ENCODE measurements around the gene PLEKHJ1. TPM values are rescaled to one million over a fixed set of nuclear protein-coding genes. Genes with fewer than 3 reads are reported as not detected.

The PLEKHJ1 gene
- total RNA-seq, 2 donors from 2014 or later, result 47.5 to 89.0 TPM

DNA sequence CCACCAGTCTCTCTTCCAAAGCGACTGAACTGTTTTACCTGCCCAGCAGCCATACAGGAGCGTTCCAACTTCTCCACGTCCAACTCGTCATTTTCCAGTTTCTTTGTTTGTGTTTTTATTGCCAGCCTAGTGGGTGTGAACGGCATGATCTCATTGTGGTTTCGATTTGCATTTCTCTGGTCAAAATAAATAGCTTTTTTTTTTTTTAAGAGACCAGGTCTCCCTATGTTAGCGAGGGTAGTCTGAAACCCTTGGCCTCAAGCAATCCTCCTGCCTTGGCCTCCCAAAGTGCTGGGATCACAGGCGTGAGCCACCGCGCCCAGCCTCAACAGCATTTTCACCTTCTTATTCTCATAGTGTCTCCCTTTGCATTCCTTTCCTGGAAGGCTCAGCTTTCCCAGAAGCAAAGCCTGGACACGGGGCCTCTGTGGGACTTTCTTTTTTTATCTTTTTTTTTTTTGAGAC is 24.2 kb upstream of the PLEKHJ1 start:
- Histone ChIP-seq H3K4me3 (no peak overlapping the region), H3K27ac (no peak overlapping the region), H3K36me3 (replicated peaks in 1 of 2; ENCODE audit: insufficient read depth in 1 of 2, low read depth in 2 of 2) (no peaks in the 10 kb centered on the region), H3K27me3 (no peaks in the 10 kb centered on the region), H3K4me1 (no peaks in the 10 kb centered on the region), H3K9me3 (no peaks in the 10 kb centered on the region)
- intact Hi-C loops (cut with DNase I), result no loop called here
- WGBS, 2 donors, result 82 to 83% methylated on average over 11 of the region's 11 CpGs
- TF ChIP-seq POLR2A (IDR thresholded peaks at IDR 0.05) (no peak), CTCF (IDR thresholded peaks at IDR 0.05) (no peak)
- ATAC-seq (no peak), DNase-seq (no peak)

GRCh38 chr19:2259336-2259735 is 23.2 kb upstream of the PLEKHJ1 start:
- Histone ChIP-seq H3K4me1 (no peaks in the 10 kb centered on the region), H3K27ac (no peak overlapping the region), H3K27me3 (no peaks in the 10 kb centered on the region), H3K4me3 (no peak overlapping the region), H3K9me3 (no peaks in the 10 kb centered on the region), H3K36me3 (replicated peaks in 1 of 2; ENCODE audit: insufficient read depth in 1 of 2, low read depth in 2 of 2) (no peaks in the 10 kb centered on the region)
- intact Hi-C loops (cut with DNase I), result no loop called here
- WGBS, 2 donors, result 82 to 86% methylated on average over 5 of the region's 5 CpGs
- ATAC-seq (no peak), DNase-seq (no peak)
- TF ChIP-seq POLR2A (IDR thresholded peaks at IDR 0.05), result no peak
- TF ChIP-seq CTCF (IDR thresholded peaks at IDR 0.05), result no peak

- peaks cover 0 to 20% of the 10 kb centered on the region in 2 donors for H3K27me3 ChIP-seq
- no peak for TF ChIP-seq CTCF (IDR thresholded peaks at IDR 0.05)
- TF ChIP-seq POLR2A (IDR thresholded peaks at IDR 0.05), result no peak
- DNase-seq (no peak), ATAC-seq (no peak)
- intact Hi-C loops (cut with DNase I), result no loop called here
- no peaks in the 10 kb centered on the region for H3K9me3 ChIP-seq
- no peak within 1 kb of the TSS for H3K27ac ChIP-seq
- H3K36me3 ChIP-seq (replicated peaks in 1 of 2; ENCODE audit: insufficient read depth in 1 of 2, low read depth in 2 of 2), result no peaks in the 10 kb centered on the region
- H3K4me3 ChIP-seq, result no peak within 1 kb of the TSS
- peaks cover 25% of the 10 kb centered on the region for H3K4me1 ChIP-seq
- 79 to 82% methylated on average over 16 to 19 of the region's 24 CpGs for WGBS, 2 donors
These were observed 20.0 kb upstream of the PLEKHJ1 start, which contains the start of gene JSRP1 for GRCh38 chr19:2255982-2256685. TSS of gene JSRP1 (minus strand) at chr19:2256417. CDS start at chr19:2255314, 1,103 bp downstream.

DNA sequence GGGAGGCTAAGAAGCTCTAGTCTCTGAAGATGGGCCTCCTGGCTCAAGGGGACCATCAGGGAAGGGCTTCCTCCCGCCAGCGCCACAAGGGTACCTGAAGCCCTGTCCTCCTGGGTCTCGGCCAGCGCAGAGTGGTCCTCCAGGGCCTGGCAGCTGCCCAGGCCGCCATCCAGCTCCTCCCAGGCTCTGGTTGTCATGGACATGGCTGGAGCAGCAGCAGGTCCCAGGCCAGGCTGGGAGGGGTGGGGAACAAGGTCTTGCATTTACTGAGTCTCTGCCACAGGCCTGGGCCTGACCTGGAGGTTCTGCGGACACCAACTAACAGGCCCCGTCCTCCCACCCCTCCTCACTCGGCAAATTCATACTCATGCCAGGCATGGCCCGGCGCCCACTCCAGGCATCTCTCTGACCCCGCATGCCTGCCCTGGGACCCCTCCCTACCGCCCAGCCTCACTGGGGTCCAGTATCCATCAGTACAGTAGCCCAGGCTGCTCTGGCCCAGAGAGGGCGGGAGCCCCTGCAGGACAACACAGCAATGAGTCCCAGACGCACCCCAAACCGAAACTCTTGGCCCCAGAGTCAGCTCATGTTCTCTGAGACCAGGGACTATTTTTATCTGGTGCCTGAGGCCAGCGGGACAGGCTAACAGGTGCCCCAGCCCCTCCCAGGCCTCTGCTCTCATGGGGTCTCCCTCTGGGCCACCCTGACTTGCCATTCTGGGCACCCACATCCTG is 19.1 kb upstream of the PLEKHJ1 start:
- Histone ChIP-seq H3K9me3 (no peaks in the 10 kb centered on the region), H3K27me3 (peaks cover 0 to 20% of the 10 kb centered on the region in 2 donors), H3K36me3 (replicated peaks in 1 of 2; ENCODE audit: insufficient read depth in 1 of 2, low read depth in 2 of 2) (no peaks in the 10 kb centered on the region), H3K27ac (no peak overlapping the region), H3K4me1 (peaks cover 34% of the 10 kb centered on the region), H3K4me3 (no peak overlapping the region)
- DNase-seq, result no peak
- intact Hi-C loops (cut with DNase I), result no loop called here
- TF ChIP-seq POLR2A (IDR thresholded peaks at IDR 0.05) (no peak), CTCF (IDR thresholded peaks at IDR 0.05) (no peak)
- ATAC-seq, result no peak
- WGBS, 2 donors, result 88 to 90% methylated on average over 7 to 15 of the region's 16 CpGs
